Activated CD4-positive, alpha-beta T cell treated with anti-CD3 and anti-CD28 coated beads for 48 hours (primary cell): ENCODE data around the gene ACBD3.
"Not testable (repeated sequence)": the region's sequence is repeated elsewhere in the genome, so short reads cannot be mapped to it uniquely, and the experiment has no call there.

ENCODE experiments used
- DNase-seq: peaks from one replicate; pipeline ENCODE4 v3.0.0-alpha.2; 2020

Gene ACBD3

DNA sequence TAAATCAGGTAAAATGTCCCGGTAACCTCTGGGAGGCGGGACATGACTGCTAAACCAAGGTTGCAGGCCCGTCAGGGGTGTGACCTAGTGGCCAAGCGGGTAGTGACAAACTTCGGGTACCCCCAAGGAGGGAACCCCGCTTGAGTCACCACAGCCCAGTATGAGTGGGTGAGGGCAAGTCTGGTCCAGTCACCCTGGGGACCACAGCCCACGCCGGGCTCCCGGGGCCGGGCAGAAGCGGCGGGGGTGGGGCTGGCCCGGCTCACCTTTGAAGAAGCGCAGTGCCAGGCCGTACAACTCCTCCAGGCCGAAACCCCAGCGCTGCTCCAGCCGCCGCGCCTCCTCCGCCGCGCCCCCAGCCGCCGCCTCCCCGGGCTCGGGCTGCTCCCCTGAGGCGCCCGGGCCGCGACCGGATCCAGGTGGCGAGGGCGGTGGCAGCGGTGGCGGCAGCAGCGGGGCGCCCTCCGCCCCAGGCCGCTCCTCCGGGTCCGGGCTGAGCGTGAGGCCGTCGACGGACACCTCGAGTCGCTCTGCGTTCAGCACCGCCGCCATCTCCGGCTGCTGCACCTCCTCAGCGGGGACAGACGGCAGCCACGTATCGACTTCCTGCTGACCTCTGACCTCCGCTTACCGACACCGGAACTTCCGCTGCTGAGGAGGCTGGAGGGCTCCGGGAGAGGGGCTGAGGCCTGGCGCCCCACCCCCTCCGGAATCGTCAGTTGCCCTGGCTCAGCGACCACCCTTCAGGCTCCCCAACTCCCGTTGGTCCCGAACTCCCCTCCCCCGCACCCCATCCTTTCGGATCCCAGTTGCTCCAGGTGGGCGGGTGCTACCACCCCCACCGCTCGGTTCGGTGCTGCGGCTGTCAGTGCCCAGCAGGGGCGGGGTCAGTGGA is at the start of gene ACBD3:
Gene ACBD3, minus strand, starts transcription at position 618 of the 895 bp plus-strand sequence. Its CDS starts 66 bp downstream, at position 552.
- peak; percentile 88 for DNase-seq

DNA sequence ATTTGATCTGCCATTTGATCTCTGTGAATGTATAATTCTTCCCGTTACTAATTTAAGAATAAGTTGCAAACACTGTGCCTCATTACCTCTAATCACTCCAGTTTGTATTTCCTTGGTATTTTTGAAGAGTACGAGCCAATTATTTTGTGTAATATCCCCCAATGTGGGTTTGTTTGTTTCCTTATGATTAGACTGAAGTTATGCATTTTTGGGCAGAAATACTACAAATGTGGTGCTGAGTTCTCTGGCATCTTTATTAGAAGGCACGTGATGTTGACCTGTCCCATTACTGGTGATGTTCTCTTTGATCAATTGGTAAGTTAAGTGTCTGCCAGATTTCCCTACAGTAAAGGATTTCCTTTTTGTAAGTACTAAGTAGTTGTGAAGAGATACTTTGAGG is 47.3 kb upstream of the ACBD3 start:
- DNase-seq = no peak

DNA sequence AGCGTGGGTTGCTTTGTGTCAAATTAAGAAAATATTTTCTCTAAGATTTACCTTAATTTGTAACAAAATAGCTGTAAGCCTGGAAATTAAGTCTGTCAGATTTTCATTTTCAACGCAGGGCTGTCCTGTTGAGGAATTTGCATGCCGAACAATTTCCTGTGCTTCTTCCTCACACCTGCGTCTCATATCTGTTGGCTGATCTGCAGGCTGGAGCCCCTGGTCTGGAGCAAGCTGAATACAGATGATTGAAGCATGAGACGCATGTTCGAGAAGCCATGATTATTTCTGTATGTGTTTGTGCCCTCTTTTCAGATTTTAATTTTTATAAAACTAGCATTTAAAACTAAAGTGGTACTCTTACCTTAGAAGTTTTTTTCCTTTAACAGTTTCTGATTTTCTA is 46.8 kb upstream of the ACBD3 start:
- no peak for DNase-seq

DNA sequence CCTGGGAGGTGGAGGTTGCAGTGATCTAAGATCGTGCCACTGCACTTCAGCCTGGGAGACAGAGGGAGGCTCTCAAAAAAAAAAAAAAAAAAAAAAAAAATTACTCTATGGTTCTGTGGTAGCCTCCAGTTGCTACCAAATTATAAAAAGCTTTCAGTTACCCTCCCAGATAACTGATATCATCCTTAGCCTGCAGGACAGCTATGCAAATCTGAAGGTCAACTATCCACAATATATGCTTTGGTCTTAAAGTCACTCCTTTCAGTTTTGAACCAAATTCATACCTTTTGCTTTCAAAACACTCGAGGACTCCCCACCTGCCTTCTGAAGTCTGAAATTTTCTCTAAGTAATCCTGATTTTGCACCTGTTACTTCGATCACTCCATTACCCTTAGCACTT is 40.1 kb upstream of the ACBD3 start:
- no peak for DNase-seq

DNA sequence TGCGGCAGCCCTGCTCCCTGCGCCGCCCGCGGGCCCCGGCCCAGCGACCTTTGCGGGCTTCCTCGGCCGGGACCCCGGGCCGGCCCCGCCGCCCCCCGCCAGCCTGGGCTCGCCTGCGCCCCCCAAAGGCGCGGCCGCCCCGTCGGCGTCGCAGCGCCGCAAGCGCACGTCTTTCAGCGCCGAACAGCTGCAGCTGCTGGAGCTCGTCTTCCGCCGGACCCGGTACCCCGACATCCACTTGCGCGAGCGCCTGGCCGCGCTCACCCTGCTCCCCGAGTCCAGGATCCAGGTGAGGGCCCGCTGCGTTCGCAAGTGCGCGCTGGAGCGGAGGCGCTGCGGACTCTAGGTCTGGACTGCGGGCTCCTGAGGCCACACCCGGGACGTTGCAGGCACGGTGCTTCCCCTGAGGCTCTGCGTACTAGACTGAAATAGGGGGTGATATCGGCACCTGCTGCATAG is 37.3 kb upstream of the ACBD3 start:
- peak; percentile 30 for DNase-seq

DNA sequence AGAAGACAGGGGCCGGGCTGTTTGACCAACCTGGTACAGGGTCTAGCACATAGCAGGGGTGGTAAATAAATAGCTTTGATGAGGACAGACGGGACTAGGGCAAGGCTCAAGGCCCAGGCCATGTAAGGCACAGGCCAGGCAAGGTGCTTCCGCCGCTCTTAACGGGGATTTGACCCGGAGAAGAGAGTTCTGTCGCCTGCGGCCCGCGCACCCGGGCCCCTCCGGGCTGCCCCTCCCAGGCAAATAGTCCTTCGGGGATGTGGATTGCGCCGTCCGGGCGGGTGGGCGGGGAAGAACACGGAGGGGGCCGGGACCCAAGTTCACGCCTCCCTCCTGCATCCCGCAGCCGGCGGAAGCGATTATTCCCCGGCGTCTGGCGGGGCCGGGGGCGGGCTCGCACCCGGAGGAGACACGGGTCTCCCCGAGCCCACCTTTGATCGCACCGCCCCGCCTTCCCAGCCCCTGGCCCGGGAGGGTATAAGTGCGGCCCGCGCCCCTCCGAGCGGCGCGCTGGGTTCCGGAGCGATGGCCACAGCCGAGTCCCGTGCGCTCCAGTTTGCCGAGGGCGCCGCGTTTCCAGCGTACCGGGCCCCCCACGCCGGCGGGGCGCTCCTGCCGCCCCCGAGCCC is 36.7 kb upstream of the ACBD3 start, which contains the start of gene MIXL1:
Gene MIXL1, plus strand, starts transcription at position 508 of the 629 bp plus-strand sequence. Its CDS starts 18 bp downstream, at position 526.
- peak; percentile 11 for DNase-seq

DNA sequence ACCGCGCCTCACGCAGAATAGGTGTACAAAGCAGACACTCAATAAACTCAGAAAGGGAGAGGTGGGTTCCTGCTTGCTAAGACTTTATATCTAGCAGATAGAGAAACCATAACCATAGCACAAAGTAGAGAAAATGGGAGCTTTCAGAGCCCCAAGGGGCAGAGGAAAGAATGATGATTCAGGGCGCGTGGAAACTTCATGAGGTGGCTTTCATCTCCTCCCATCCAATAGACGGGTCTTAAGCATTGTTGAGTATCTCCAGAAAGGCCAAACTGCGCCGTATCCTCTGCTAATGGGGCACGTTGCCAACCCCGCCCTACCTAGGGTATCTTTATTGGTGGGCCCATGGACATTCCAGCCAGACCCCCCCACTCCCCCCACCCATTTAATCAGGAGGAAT is 36.1 kb upstream of the ACBD3 start:
- peak; percentile 32 for DNase-seq

DNA sequence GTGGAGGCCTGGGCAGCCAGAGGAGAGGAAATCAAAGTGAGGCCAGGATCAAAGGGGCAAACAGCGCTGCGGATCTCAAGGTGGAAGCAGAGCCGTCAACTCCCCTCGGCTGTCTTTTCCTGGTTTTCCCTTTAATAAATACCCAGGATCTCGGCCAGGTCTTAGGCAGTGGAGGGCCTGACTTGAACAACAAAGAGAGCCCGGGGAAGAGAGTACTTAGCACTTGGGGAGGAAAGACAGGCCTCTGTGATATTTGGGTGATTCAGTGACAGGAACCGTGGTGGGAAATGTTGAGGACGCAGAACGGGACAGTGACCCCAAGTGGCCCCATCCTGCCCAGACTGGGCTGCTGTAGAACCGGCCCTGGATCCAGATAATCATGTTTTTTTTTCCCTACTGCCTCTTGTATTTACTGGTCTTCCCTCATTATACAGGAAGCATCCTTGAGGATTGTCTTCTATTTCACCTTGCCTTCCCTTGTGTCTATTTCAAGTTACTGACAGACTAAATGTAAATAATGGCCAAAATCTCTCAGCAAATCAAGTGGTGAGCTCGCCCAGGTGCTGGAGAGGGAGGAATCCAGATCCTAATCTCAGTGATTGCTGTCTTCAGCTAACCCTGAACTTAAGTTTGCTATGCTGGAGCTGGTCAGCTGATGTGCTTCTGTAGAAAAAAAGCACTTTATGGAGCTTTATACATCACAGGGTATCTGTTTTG is 34.1 kb upstream of the ACBD3 start:
- DNase-seq = no peak

DNA sequence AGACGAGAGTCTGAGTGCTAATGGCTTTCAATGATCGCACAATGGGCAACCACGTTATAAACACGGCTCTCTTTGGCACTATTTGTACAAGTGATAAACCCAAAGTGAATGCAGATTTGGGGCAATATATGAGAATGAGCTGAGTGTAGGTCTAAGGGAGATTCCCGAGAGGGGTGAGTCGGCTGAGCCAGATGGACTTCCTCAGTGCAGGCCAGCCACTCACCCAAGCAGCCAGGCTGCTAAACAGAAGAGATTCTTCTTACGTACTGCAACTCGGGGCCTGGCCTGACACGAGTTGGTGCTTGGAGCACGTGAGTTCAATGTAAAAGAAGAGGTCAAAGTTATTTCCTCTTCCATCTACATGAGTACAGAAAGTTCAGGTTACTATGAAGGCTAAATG is 30.7 kb upstream of the ACBD3 start:
- no peak for DNase-seq

DNA sequence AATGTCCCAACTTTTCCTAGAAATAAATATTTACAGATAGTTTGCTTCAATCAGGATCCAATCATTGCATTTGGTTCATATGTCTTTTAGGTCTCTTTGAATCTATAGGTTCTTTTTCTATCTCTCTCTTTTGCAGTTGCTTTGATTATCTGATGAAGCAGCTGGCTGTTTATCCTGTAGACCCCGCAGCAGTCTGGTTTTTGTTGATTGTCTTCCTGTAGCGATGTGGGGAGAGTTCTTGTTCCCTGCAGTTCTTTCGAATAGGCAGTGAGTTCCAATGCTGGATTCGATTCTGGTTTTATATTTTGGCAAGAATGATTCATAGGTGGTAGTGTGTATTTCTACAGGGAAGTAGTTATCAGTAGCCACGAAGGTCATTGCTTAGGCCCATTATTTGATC is 29.5 kb upstream of the ACBD3 start:
- no peak for DNase-seq

DNA sequence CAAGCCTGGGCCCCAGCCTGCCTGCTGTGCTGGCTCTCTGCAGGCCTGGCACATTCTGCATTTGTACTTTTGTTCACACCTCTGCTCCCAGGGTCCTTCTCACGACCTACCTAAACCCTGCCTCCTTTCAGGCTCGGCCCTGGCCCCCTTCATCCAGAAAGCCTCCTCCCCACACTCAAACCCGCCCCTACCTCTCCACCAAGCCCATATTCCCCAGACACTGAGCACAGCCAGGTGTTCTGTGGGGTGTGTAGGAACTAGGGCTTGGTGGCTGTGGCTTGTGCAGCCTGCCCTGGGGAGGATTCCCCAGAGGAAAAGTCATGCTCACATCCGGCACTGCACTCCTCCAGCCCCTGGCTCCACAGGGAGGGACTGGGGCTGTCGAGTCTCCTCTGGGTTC is 28.7 kb upstream of the ACBD3 start:
- no peak for DNase-seq

DNA sequence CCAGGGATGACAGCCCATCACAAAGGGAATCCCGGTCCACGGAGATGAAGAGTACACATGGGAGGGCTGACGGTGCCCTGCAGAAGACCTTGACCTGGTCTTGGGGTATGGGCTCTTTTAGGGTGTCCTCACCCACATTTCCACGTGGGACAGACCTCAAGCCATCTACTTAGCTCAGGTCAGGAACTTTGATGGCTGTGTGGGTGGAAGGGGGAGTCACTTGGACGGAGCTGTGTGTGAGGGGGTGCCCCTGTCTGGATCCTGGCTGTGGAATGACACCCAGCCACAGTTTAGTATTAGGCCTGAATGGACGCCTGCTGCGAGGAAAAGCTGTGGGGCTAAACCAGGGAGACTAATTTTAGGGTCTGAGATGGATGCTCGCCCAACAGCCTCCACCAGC is 26.0 kb upstream of the ACBD3 start:
- DNase-seq = no peak

DNA sequence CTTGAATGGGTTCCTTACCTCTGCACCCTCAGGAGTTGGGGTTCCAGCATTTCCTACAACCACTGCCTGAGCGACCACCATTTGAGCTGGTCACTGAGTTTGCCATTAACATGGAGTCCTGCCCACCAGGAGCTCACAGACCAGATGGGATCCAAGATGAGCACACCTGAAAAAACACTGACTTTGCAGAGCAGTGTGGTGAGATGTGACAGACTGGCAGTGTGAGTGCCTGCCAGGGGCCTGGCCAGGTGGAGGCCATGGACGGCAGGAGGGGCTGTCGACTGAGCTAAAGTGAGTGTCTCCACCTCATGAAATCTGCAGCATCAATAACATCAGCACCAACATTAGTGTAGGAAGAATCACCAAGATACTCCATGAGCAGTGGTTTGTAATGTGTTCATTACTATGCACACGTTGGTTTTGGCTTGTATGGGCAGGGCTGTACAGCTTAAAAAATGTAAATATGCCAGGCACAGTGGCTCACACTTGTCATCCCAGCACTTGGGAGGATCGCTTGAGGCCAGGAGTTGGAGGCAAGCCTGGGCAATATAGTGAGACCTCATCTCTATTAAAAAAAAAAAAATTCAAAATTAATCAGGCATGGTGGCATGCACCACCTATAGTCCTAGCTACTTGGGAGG is 24.8 kb upstream of the ACBD3 start:
- no peak for DNase-seq

DNA sequence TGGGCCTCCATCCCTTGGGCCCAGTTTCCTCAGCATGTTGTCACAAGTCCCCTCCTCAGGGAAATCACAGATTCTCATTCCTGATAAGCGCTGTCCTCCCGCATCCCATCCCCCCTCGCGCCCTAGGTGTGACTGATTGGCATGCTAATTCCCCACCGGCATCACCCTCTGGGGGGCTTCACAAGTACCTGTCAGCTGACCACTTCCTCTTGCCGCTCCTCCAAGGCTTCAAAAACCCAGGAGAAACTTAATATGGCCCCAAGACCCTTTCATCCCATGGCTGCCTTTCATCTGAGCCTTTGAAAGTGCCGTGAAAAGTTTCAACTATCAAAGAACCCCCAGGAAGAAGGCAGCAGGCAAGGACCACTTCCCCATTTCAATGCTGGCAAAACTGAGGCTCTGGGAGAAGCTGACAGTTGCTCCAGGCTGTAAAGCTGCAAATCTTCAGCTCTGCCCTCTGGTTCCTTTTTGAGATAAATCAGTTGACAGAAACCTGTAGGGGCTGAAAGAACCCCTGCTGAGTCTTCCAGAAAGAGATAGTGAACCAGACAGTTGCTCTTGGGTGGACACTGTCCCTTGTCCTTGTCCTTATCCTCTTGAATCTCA is 24.1 kb upstream of the ACBD3 start:
- no peak for DNase-seq

DNA sequence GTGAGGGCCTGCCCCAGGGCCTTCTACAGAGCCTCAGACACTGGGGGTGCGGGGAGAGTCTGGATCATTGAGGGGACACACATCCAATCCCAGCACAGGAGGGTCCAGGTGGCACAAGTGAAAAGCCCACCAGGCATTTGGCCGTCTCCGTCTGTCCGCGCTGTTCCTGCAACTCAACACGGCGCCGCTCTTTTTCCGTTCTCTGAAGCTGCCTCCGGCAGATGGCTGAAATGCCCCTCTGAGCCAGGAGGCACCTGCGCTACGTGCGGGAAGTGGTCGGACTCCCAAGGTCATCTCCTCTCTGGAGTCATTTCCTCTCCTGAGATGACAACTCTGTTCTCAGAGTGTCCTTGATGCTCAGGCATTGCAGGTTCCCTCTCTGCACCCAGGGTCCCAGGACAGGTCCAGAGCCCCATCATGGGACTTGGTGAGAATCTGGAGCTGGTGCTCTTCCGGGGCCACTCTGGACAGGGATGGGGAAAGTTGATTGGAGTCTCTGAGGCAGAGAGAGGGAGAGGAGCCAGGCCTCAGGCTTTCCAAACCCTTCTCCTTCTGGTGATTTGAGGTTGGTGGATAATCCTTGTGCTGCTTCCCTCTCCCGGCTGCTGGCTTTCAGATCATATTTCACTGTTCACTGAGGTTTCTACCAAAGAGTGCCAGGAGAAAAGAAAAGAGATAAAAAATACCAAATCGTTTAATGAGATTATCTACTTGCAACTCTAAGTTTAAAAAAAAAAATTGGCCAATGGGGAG is 22.9 kb upstream of the ACBD3 start:
- DNase-seq = no peak

DNA sequence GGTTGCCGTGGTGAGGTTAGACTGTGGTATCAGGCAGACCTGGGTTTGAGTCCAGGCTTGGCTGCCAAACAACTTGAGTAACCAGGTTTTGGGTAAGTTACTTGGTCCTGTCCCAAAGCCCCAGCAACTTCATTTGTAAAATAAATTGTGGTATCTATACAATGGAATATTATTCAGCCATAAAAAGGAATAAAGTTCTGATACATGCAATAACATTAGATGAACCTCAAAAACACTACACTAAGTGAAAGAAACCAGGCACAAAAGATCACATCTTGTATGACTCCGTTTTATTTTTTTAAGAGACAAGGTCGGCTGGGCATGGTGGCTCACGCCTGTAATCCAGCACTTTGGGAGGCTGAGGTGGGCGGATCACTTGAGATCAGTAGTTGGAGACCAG is 20.5 kb upstream of the ACBD3 start:
- no peak for DNase-seq

DNA sequence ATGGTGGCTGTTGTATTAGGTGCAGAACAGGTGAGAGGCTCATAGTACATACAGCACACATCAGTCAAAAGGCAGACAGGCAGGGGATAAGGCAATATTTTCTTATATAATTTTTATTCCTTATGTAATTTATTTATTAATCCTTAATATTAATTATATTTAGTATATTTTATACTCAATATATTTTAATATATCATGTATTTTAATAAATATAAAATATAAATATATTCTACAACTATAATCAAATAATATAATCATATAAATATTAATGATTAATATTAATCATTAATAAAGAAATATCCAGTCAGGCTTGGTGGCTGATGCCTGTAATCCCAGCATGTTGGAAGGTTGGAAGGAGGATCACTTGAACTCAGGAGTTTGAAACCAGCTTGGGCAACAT is 17.7 kb upstream of the ACBD3 start:
- no peak for DNase-seq

DNA sequence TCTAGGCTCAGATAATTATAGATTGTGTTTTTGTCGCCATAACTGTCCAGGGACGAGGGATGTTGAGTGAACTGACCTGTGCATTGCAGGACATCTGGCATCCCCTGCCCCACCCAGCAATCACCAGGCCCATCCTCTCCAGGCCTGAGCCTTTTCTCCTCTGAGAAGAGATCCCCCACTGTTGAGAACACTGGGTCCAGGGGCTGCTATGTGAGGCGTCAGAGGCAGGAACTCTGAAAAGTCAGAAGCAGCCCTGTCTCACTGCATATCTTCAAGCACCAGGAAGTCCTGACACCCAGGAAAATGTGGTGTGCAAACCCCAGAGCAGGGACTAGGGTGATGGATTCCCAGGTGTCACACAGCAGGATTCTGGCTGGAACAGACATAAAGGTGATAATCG is 17.1 kb upstream of the ACBD3 start:
- DNase-seq = no peak

DNA sequence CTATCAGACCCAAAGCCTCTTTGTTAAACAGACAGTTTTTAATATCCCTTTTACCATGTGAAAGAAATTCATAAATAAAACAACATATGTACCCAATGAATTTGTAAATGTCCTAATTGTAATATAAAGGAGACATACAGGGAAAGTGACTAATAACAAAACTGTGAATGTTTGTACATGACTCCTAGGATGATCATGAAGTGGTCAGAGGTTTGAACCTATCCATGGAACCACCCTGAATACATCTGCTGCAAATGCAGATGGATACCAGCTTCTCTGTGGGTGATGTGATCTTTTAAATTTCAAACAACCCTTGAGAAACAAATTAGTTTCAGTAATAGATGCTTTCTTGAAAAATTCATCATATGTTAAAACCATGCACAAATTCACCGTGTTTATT is 16.7 kb upstream of the ACBD3 start:
- DNase-seq = no peak

DNA sequence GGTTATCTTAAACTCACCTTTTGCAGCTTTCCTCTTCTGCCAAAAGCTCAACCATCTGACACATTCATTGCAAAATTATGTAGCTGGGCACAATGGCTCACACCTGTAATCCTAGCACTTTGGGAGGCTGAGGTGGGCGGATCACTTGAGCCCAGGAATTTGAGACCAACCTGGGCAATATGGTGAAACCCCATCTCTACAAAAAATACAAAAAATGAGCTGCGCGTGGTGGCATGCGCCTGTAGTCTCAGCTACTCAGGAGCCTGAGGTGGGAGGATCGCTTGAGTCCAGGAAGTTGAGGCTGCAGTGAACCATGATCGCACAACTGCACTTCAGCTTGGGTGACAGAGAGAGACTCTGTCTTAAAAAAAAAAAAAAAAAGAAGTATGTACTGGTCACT is 16.1 kb upstream of the ACBD3 start:
- not testable (repeated sequence) for DNase-seq

DNA sequence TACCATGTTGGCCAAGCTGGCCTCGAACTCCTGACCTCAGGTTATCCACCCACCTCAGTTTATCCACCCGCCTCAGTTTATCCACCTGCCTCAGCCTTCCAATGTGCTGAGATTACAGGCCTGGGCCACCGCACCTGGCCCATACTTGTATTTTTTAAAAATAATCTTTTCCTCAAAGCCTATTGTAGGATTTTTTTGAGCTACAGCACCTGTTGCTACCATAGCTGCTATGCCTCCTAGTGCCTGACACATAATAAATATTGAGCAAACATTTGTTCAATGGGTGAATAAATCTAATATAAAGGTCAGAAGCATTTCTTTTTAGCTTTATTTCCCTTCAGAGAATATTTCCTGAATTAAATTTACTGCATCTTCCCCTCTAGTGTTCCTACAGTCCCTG is 15.7 kb upstream of the ACBD3 start:
- DNase-seq = no peak

DNA sequence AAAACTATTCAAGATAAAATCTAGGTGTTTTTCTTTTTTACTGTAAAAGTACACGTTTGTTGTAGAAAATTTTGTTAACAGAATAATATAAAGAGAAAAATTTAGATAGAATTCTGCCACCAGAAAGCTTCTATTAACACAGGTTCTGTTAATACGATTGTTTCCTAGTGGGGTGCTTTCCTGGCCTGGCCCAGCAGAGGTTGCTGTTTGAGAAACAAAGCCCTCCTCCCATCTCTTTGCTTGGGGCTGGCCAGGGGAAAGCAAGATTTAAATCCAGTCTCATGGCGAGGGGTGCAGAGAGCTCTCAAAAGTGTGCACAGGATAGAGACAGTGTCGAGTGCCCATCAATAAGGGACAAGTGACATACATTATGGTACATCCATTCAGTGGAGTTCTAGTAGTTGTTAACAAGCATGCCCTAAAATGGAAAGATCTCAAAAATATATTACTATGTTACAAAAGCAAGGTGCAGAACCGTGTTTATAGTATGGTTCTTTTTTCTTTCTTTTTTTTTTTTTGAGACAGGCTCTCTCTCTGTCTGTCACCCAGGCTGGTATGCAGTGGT is 14.6 kb upstream of the ACBD3 start:
- DNase-seq = peak; percentile 12
